Myocyte (in vitro differentiated cells): ENCODE results near the gene AMH. TPM values are rescaled to one million over a fixed set of nuclear protein-coding genes. Genes with fewer than 3 reads are reported as not detected.

Source experiments
- DNase-seq: peaks from one replicate; pipeline ENCODE4 v3.0.0-alpha.2; 2012; ENCODE audit warnings: low read depth
- microRNA counts: library from miRNA; unstranded; fragments of <30 nt; microRNA quantifications from one replicate; lab custom pipeline; 2016
- microRNA-seq: library from miRNA; unstranded; fragments of <30 nt; microRNA quantifications from one replicate; pipeline ENCODE4, GENCODE V29; 2016
- total RNA-seq: library from RNA; depleted of rRNA; stranded (reverse); fragments of >200 nt; gene quantifications from 2 replicates; pipeline ENCODE4 v1.2.3, GENCODE V29; 2014

AMH gene
- total RNA-seq, 1 donor from 2014 or later, result 5.1 TPM

GRCh38 chr19:2283835-2284507 lies 34.8 kb downstream of the AMH start:
- no peak for DNase-seq

DNA sequence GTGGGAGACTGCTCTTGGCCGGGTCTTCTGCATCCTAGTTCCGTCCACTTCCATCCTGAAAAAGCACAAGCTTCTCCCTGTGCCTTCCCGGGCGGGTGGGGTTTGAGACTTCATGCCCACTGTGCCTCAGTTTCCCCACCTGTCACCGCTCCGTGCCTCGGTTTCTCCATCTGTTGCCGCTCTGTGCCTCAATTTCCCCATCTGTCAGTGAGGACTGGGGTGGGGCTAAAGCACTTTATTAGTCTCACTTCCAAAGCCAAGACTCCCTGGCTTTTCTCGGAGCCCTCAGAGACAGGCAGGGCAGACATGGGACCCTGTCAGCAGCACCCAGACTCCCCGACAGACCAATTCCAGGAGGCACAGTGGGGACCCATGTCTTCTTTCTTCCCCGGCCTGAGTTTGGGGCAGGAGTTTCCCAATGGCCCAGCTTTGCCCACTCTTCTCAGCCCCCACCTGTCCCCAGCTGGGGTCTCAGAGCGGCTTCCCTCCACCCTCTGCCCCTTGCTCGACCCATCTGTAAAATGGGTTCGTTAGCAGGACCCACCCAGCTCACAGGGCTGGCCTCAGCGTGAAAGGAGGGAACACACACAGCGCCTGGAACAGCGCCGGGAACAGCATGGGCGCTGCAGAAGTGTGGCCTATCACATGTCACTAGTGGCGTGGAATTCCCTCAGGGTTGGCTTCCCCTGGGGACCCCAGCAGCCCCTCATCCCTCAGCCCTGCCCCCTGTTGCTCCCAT lies 37.4 kb downstream of the AMH start:
- DNase-seq, result no peak

- DNase-seq, result no peak
Measured at GRCh38 chr19:2287585-2288337, 38.6 kb downstream of the AMH start.

DNA sequence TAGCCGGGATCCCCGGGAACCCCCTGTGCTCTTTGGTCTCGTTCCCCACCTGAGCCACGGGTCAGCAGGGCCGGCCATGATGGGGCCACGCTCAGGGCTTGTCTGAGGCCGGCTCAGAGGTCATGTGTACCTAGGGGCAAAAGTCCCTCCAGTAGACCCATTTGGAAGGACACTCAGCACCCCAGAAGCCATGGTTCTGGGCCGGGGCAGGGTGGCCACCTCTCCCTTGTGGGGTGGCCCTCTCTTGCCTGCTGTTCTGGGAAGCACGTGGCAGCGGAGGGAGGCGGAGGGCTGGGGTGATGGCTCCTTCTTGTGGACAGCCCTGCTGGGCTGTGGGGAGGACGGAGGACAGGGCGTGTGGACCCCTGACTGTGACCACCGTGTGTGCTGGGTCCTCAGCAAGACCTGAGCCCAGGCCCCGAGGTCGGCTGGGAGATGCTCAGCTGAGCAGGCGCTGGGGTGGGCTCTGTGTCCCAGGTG lies 39.3 kb downstream of the AMH start:
- no peak for DNase-seq

DNA sequence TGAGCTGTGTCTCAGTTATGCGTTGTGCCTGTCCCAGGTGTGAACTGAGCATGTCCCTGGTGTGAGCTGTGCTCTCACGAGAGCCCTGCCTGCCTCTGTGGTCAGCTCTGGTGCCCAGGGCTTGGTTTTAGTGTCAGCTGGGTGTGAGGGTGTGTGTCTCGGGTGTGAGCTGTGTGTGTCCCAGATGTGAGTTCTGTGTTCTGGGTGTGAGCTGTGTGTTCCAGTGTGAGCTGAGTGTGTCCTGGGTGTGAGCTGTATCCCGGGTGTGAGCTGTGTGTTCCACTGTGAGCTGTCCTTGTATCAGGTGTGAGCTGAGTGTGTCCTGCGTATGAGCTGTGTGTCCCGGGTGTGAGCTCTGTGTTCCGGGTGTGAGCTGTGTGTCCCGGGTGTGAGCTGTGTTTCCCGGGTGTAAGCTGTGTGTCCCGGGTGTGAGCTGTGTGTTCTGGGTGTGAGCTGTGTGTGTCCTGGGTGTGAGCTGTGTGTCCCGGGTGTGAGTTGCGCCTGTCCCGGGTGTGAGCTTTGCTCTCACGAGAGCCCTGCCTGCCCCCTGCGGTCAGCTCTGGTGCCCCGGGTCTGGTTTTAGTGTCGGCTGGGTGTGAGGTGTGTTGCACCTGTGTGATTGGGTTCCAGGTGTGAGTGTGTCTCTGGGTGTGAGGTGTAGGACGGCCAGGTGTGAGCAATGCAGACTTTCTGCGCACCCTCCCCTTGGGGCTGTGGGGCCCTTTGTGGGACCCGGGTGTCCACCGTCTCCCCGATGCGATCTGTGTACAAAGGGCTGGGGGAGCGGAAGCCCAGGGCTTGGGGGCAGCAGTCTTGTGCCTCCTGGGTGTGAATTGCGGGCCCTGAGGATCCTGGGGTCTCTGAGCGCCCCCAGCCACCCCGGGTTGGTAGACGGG lies 39.9 kb downstream of the AMH start:
- DNase-seq, result no peak

GRCh38 chr19:2289714-2290435 lies 40.8 kb downstream of the AMH start:
- no peak for DNase-seq

DNA sequence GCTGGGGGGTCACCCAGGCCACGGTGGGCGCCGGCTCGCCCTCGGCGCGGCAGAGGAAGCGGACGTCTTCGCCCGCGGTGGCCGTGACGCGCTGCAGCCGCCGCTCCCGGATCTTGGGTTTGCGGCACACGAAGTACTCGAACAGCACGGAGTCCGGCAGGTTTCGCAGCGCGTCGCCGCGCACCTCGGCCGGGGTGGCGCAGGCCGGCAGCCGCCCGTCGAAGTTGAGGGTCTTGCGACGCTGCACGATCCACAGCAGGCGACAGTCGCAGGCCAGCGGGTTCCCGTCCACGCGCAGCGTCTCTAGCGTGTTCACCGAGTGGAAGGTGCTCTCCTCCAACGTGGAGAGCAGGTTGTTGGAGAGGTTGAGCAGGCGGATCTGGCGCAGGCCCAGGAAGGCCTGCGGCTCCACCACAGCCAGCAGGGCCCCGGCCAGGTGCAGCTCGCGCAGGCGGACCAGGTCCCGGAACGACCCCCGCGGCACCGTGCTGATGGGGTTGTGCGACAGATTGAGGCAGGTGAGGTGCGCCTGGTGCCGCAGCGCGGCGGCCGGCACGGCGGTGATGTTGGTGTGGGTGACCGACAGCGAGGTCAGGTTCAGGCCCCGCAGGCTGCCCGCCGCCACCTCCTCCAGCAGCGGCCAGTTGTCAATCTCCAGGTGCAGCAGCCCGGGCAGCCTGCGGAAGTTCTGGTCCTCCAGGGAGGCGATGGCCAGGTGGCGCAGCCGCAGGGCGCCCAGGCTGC lies 41.5 kb downstream of the AMH start:
- no peak for DNase-seq

- DNase-seq, result no peak
Measured at GRCh38 chr19:2291185-2291751, 42.1 kb downstream of the AMH start.

DNA sequence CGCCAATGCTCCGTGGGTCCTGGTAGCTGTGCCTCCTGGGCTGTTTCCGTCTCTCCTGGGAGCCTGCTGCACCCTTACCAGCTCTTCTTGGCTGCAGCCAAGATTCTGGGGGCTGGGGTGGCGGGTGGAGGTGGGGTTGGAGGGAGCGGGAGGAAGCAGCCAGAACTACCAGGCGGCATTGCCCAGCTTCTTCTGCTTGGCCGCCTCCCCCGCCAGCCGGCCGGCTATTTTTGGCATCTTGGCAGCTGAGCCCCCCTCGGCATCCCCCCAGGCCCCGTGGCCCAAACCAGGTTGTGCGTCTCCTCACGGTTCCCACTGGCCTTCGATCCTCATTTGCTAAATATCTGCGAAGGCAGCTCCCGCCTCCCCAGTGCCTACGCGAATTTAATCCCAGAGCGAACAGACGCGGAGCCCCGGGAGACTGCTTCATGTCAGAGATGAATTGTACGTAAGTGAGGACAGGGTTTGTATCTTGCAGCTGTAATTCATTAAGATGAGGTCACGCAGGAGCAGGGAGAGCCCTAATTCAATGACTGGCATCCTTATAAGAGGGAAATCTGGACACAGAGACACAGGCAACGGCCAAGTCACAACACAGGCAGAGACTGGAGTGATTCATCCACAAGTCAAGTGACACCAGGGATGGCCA lies 45.7 kb downstream of the AMH start:
- DNase-seq, result no peak

DNA sequence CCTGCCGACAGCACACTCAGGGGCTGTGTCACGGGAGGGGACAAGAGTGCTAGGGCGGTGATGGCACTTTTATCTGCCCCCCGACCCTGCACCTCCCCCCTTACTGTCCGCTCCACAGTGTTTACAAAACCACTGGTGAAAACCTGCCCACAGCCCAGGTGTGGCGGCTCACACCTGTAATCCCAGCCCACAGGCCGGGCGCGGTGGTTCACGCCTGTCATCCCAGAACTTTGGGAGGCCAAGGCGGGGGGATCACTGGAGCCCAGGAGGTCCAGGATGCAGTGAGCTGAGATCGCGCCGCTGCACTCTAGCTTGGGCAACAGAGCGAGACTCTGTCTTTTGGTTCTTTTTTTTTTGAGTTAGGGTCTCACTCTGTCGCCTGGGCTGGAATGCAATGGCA lies 47.0 kb downstream of the AMH start:
- no peak for DNase-seq

DNA sequence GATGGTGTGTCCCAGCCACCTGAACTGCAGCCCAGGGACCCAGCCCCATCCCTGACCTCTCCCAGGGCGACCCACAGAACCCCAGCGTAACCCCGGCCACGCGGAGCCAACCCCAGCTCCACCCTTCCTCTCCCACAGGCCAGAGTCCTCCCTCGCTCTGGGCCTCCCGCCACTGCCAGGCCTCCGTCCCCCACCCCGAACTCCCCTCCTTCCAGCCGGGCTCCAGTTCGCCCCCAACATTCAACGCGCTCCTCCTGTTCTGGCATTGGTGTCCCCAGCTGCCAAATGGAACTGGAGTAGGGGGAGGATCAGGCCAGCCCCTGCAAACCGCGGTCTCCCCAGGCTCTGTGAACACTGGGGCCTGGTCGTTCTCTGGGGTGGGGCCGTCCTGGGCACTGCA lies 51.4 kb downstream of the AMH start:
- no peak for DNase-seq

MicroRNA genes within 50 kb of the gene (microRNA counts, 767-probe panel; counts per million panel counts)
- microRNA hsa-miR-1227 (lab: Ali Mortazavi, UCI), result not detected

Small RNAs within 50 kb of the gene (microRNA-seq; reads per million reads assigned to microRNA genes)
- gene MIR1227, result 0.65 reads per million
- not detected for gene MIR4321

Other genes with a start within 250 kb of the AMH start
- 40.2 and 44.4 TPM in 2 replicates for gene BTBD2, start 233.6 kb upstream of the AMH start, total RNA-seq
- gene MKNK2, start 198.1 kb upstream of the AMH start, total RNA-seq, result 35.3 and 44.6 TPM in 2 replicates
- 17.6 and 22.4 TPM in 2 replicates for gene MOB3A, start 153.0 kb upstream of the AMH start, total RNA-seq
- 7.2 and 8.2 TPM in 2 replicates for gene IZUMO4, start 152.4 kb upstream of the AMH start, total RNA-seq
- 109 and 114 TPM in 2 replicates for gene AP3D1, start 97.8 kb upstream of the AMH start, total RNA-seq
- gene DOT1L, start 85.4 kb upstream of the AMH start, total RNA-seq, result 7.9 and 8.3 TPM in 2 replicates
- 77.5 and 86.7 TPM in 2 replicates for gene PLEKHJ1, start 13.0 kb upstream of the AMH start, total RNA-seq
- 21.6 and 23.1 TPM in 2 replicates for gene SF3A2, start 12.5 kb upstream of the AMH start, total RNA-seq
- gene JSRP1, start 7.1 kb downstream of the AMH start, total RNA-seq, result 303 and 333 TPM in 2 replicates
- gene PEAK3, start 32.9 kb downstream of the AMH start, total RNA-seq, result 0.16 and 0.36 TPM in 2 replicates
- not detected in 2 replicates for gene LINGO3, start 58.8 kb downstream of the AMH start, total RNA-seq
- 158 and 226 TPM in 2 replicates for gene LSM7, start 79.3 kb downstream of the AMH start, total RNA-seq
- 36.1 and 45.7 TPM in 2 replicates for gene SPPL2B, start 79.4 kb downstream of the AMH start, total RNA-seq
- gene TMPRSS9, start 110.9 kb downstream of the AMH start, total RNA-seq, result not detected in 2 replicates
- 69.4 and 73.7 TPM in 2 replicates for gene TIMM13, start 178.3 kb downstream of the AMH start, total RNA-seq
- 30.7 and 34.3 TPM in 2 replicates for gene LMNB2, start 207.6 kb downstream of the AMH start, total RNA-seq
- gene GADD45B, start 226.8 kb downstream of the AMH start, total RNA-seq, result 8.6 and 16.9 TPM in 2 replicates